Measurements from ENCODE around the gene HLA-DMA.

DNA sequence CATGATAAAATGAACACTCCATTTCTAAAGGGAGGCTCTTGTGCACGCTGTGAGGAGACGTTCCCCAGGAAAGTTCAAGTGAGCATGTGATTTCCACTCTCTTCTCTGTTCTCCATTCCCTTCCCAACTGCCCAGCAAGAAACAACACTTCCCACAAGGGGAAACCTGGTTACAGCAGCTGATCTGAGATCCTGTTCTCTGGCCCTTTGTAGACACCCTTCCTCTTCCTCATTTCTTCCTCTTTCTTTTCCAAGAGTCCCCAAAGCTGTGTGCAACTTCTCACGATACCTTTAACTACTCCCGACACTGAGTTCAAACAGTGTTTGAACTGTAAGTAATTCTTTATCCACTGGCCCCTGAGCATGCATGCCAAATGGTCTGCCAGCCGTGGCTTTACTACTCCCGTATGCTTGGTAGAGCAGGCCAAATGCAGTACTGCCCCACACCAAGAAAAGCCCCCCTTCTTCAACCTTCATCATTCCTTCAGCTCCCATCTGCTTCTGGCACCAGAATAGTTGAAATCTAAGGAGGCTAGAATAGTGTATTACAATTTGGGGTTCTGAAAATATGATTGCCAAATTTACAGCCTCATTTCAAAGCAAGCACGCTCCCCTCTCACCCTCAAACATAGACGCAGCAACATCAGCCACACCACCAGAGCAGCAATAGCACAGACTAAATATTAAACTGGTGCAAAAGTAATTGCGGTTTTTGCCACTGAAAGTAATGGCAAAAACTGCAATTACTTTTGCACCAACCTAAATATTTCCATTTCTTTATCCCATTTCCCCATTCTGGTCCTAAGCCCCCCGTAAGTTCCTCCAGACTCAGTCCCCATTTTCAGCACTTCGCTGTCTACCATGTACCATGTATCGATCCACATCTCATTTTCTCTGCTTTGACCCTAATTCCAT is 16.4 kb downstream of the HLA-DMA start:
- TF ChIP-seq SMC3 (conservative IDR thresholded peaks at IDR 0.05; ENCODE audit: insufficient read depth, low read depth, low read length) = no peak
- TF ChIP-seq YY1 (IDR thresholded peaks at IDR 0.05; ENCODE audit: borderline replicate concordance in 1 of 3, control insufficient read depth in 1 of 3, extremely low read depth in 1 of 3, insufficient read depth in 3 of 3, insufficient read length in 1 of 3, insufficient replicate concordance in 2 of 3, low read depth in 1 of 3, low read length in 2 of 3) = no peak
- TF ChIP-seq CREB1 (IDR thresholded peaks at IDR 0.05) = no peak
- no peak for TF ChIP-seq CREB1 (CRISPR knock-in tag; IDR thresholded peaks at IDR 0.05)
- TF ChIP-seq DNMT1 (IDR thresholded peaks at IDR 0.05) = no peak
- TF ChIP-seq, protein P1, sequence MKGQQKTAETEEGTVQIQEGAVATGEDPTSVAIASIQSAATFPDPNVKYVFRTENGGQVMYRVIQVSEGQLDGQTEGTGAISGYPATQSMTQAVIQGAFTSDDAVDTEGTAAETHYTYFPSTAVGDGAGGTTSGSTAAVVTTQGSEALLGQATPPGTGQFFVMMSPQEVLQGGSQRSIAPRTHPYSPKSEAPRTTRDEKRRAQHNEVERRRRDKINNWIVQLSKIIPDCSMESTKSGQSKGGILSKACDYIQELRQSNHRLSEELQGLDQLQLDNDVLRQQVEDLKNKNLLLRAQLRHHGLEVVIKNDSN (CRISPR knock-in tag; IDR thresholded peaks at IDR 0.05) = no peak

Data from K562 (cell line).